A549 (cell line): ENCODE data around the gene NKTR. TPM values are rescaled to one million over a fixed set of nuclear protein-coding genes. Genes with fewer than 3 reads are reported as not detected.

Experiments used
- ATAC-seq, 2 experiments: fragments of 200-7000 bp in 1 of 2; fragments of >200 bp in 1 of 2; cut with Nextera tagmentation in 1 of 2; cut with Tn5 transposase in 1 of 2; 3 replicates each; pipeline versions ENCODE4 v1.8.0 to v1.9.1; 2018 to 2020; ENCODE audit warnings: mild to moderate bottlenecking in 1 of 2, moderate library complexity in 1 of 2
- CTCF ChIA-PET: fragments of 300-600 bp; sonication (Branson Sonifier 250); formaldehyde crosslinking; extraction: SDS; loops from one replicate; lab custom pipeline; 2021; ENCODE audit warnings: antibody characterized with exemption, inconsistent platforms; lab: Yijun Ruan, JAX
- POLR2A ChIA-PET: fragments of 350-600 bp; formaldehyde crosslinking; extraction: SDS; loops from one replicate; lab custom pipeline; 2021; ENCODE audit warnings: antibody characterized with exemption, inconsistent platforms; lab: Yijun Ruan, JAX
- DNase-seq, 2 experiments: peaks; one replicate each; pipeline versions ENCODE4 v3.0.0 to v3.0.0-alpha.2; 2011 to 2016; ENCODE audit warnings: low read depth in 1 of 2, low spot score in 1 of 2
- FAIRE-seq: peaks from 2 replicates; lab custom pipeline; 2011; peaks lifted over from hg19 to GRCh38; lab: Jason Lieb, UNC
- H3K27ac ChIP-seq, 2 experiments: fragments of >200 bp; sonication (Bioruptor Twin); formaldehyde crosslinking; 3 replicates each; pipeline ENCODE4 v1.5.1; 2016 to 2017
- H3K4me1 ChIP-seq: fragments of >200 bp; sonication (Bioruptor Twin); formaldehyde crosslinking; 3 replicates; pipeline ENCODE4 v1.6.1; 2016
- H3K4me2 ChIP-seq: fragments of >200 bp; sonication (Bioruptor Twin); formaldehyde crosslinking; 3 replicates; pipeline ENCODE4 v1.6.1; 2016
- H3K4me3 ChIP-seq: fragments of >200 bp; sonication (Bioruptor Twin); formaldehyde crosslinking; 3 replicates; pipeline ENCODE4 v1.5.1; 2016
- H3K9me3 ChIP-seq: fragments of >200 bp; sonication (Bioruptor Twin); formaldehyde crosslinking; 3 replicates; pipeline ENCODE4 v1.6.1; 2016
- ATOH8 ChIP-seq: fragments of 250-450 bp; sonication (Bioruptor Pico); IDR thresholded peaks from 2 replicates; pipeline ENCODE4 v1.5.0; 2020; ENCODE audit warnings: low read depth, mild to moderate bottlenecking, moderate library complexity
- BHLHE40 ChIP-seq: IDR thresholded peaks from 2 replicates; pipeline ENCODE4 v1.6.1; 2012; ENCODE audit warnings: low read depth, low read length, inconsistent platforms
- CBX2 ChIP-seq: fragments of 200-600 bp; sonication (generic); IDR thresholded peaks from 2 replicates; pipeline ENCODE4 v1.6.1; 2016; ENCODE audit warnings: low read depth, mild to moderate bottlenecking, borderline replicate concordance
- CEBPB ChIP-seq, 2 experiments: fragments of >200 bp in 1 of 2; sonication (Bioruptor Twin) in 1 of 2; formaldehyde crosslinking in 1 of 2; IDR thresholded peaks; 2 replicates each; pipeline ENCODE4 v1.6.1; 2012 to 2016
- CHD2 ChIP-seq: fragments of 150-350 bp; IDR thresholded peaks from 2 replicates; pipeline ENCODE4 v1.6.1; 2014; ENCODE audit warnings: low read length; ENCODE audit not compliant: partially characterized antibody
- CHD4 ChIP-seq: fragments of 200-600 bp; sonication (generic); IDR thresholded peaks from 2 replicates; pipeline ENCODE4 v1.6.1; 2016; ENCODE audit warnings: antibody characterized with exemption, mild to moderate bottlenecking, borderline replicate concordance
- CTCF ChIP-seq: fragments of >200 bp; sonication (Bioruptor Twin); formaldehyde crosslinking; IDR thresholded peaks from 3 replicates; pipeline ENCODE4 v1.5.1; 2016
- EHF ChIP-seq: fragments of 250-450 bp; sonication (Bioruptor Pico); IDR thresholded peaks from 2 replicates; pipeline ENCODE4 v1.5.0; 2020; ENCODE audit warnings: mild to moderate bottlenecking
- EP300 ChIP-seq, 2 experiments: fragments of >200 bp; sonication (Bioruptor Twin); formaldehyde crosslinking; IDR thresholded peaks; 2 replicates in 1 of 2; 3 replicates in 1 of 2; pipeline ENCODE4 v1.6.1; 2016 to 2017
- FOSB ChIP-seq: fragments of 250-450 bp; sonication (Bioruptor Pico); IDR thresholded peaks from 2 replicates; pipeline ENCODE4 v1.5.0; 2020; ENCODE audit warnings: mild to moderate bottlenecking, moderate library complexity
- FOSL2 ChIP-seq, 2 experiments: fragments of 450-650 bp in 1 of 2; fragments of >200 bp in 1 of 2; sonication (Bioruptor Twin) in 1 of 2; formaldehyde crosslinking; IDR thresholded peaks; 2 replicates each; pipeline versions ENCODE4 v1.5.0 to v1.6.1; 2016 to 2020; ENCODE audit warnings: mild to moderate bottlenecking in 1 of 2, moderate library complexity in 1 of 2
- FOXS1 ChIP-seq: fragments of 250-450 bp; sonication (Bioruptor Pico); IDR thresholded peaks from 2 replicates; pipeline ENCODE4 v1.5.0; 2020; ENCODE audit warnings: mild to moderate bottlenecking, moderate library complexity
- HMGXB4 ChIP-seq: fragments of 250-450 bp; sonication (Bioruptor Pico); IDR thresholded peaks from 2 replicates; pipeline ENCODE4 v1.5.0; 2021; ENCODE audit warnings: mild to moderate bottlenecking, moderate library complexity, borderline replicate concordance
- HOXA7 ChIP-seq: fragments of 250-450 bp; sonication (Bioruptor Pico); IDR thresholded peaks from 2 replicates; pipeline ENCODE4 v1.5.0; 2020; ENCODE audit warnings: mild to moderate bottlenecking, moderate library complexity
- HOXB13 ChIP-seq: fragments of 250-450 bp; sonication (Bioruptor Pico); IDR thresholded peaks from 2 replicates; pipeline ENCODE4 v1.5.0; 2020; ENCODE audit warnings: low read depth, mild to moderate bottlenecking, moderate library complexity
- JUN ChIP-seq, 2 experiments: fragments of >200 bp; sonication (Bioruptor Twin); formaldehyde crosslinking; IDR thresholded peaks; 2 replicates in 1 of 2; 3 replicates in 1 of 2; pipeline ENCODE4 v1.6.1; 2016 to 2017
- KDM1A ChIP-seq: fragments of 200-600 bp; sonication (generic); IDR thresholded peaks from 2 replicates; pipeline ENCODE4 v1.6.1; 2016; ENCODE audit warnings: low read depth, mild to moderate bottlenecking
- PBX3 ChIP-seq: IDR thresholded peaks from 2 replicates; pipeline ENCODE4 v1.6.1; 2012
- PHF8 ChIP-seq: fragments of 200-600 bp; sonication (generic); IDR thresholded peaks from 2 replicates; pipeline ENCODE4 v1.6.1; 2016; ENCODE audit warnings: low read depth, mild to moderate bottlenecking, antibody characterized with exemption, moderate library complexity, borderline replicate concordance
- POLR2A ChIP-seq: IDR thresholded peaks from 2 replicates; pipeline ENCODE4 v1.6.1; 2012; ENCODE audit warnings: mild to moderate bottlenecking, low read length
- RAD21 ChIP-seq, 2 experiments: fragments of >200 bp in 1 of 2; sonication (Bioruptor Twin) in 1 of 2; formaldehyde crosslinking in 1 of 2; IDR thresholded peaks in 1 of 2; conservative IDR thresholded peaks in 1 of 2; 2 replicates in 1 of 2; 3 replicates in 1 of 2; pipeline ENCODE4 v1.6.1; 2012 to 2018; ENCODE audit warnings: inconsistent platforms in 1 of 2
- RCOR1 ChIP-seq: fragments of 150-350 bp; IDR thresholded peaks from 2 replicates; pipeline ENCODE4 v1.6.1; 2014; ENCODE audit warnings: antibody characterized with exemption, low read length, low read depth
- TFCP2L1 ChIP-seq: fragments of 250-450 bp; sonication (Bioruptor Pico); IDR thresholded peaks from 2 replicates; pipeline ENCODE4 v1.5.0; 2021; ENCODE audit warnings: mild to moderate bottlenecking
- ZFP36 ChIP-seq: fragments of 450-650 bp; IDR thresholded peaks from 2 replicates; pipeline ENCODE4 v1.6.1; 2014; ENCODE audit warnings: borderline replicate concordance; ENCODE audit not compliant: partially characterized antibody
- ZSCAN20 ChIP-seq: fragments of 250-450 bp; sonication (Bioruptor Pico); IDR thresholded peaks from 2 replicates; pipeline ENCODE4 v1.8.0; 2022; ENCODE audit warnings: mild to moderate bottlenecking, moderate library complexity
- WGBS: methylation state at CpG from one replicate; pipeline ENCODE4 v1.1.6; 2017; ENCODE audit errors: missing lambda C conversion rate; 5-methylcytosine and 5-hydroxymethylcytosine counted together
- polyA plus RNA-seq, 4 experiments: library from polyadenylated mRNA; depleted of rRNA in 3 of 4; stranded (reverse); fragments of >200 nt; fragmentation: RNase III in 1 of 4; extraction: RNeasy Plus Mini Kit Qiagen cat#74134 plus additional on column Dnase treatment in 1 of 4; gene quantifications; 2 replicates in 3 of 4; 3 replicates in 1 of 4; pipeline ENCODE4 v1.2.3, GENCODE V29; 2011 to 2017

Gene NKTR
- polyA plus RNA-seq, 2 of the 4 experiments (the other 2 are of a cell fraction), result 16.2 to 49.3 TPM

GRCh38 chr3:42688016-42688415 lies 87.5 kb downstream of the NKTR start:
- Histone ChIP-seq H3K27ac (no peak overlapping the region), H3K9me3 (no peaks in the 10 kb centered on the region), H3K4me1 (peaks cover 9% of the 10 kb centered on the region; the same call in 1 of the 3 replicates), H3K4me3 (no peak overlapping the region), H3K4me2 (no peak overlapping the region)
- ATAC-seq (no peak), FAIRE-seq (no peak), DNase-seq (no peak)
- CTCF ChIA-PET, result no interaction called here
- POLR2A ChIA-PET, result interaction anchor here (0.6 kb wide), 1 partner anchor 98 kb away, joined by 7 read pairs; no protein-coding TSS in a partner anchor
- WGBS, result 54% methylated on average over 3 of the region's 15 CpGs
- TF ChIP-seq CHD4 (no peak), FOSB (CRISPR knock-in tag) (no peak), POLR2A (no peak), JUN (IDR thresholded peaks at IDR 0.05) (no peak), PBX3 (no peak), ATOH8 (no peak), RAD21 (conservative IDR thresholded peaks at IDR 0.05 in 1 of 2, IDR thresholded peaks at IDR 0.05 in 1 of 2) (no peak), EHF (CRISPR knock-in tag) (no peak), RCOR1 (no peak), CEBPB (IDR thresholded peaks at IDR 0.05) (no peak), ZSCAN20 (no peak), TFCP2L1 (CRISPR knock-in tag) (no peak), HOXA7 (CRISPR knock-in tag) (no peak), PHF8 (no peak), CHD2 (no peak)

- WGBS, result 80% methylated on average over 19 of the region's 22 CpGs
- POLR2A ChIA-PET, result interaction anchor here (0.6 kb wide), 1 partner anchor 98 kb away, joined by 7 read pairs; no protein-coding TSS in a partner anchor
Measured at GRCh38 chr3:42688487-42689420, 88.3 kb downstream of the NKTR start.

GRCh38 chr3:42689421-42690014 lies 89.0 kb downstream of the NKTR start:
- DNase-seq, result no peak
- H3K4me3 ChIP-seq, result no peak overlapping the region
- H3K27ac ChIP-seq, result no peak overlapping the region
- H3K4me2 ChIP-seq, result no peak overlapping the region
- CTCF ChIA-PET, result no interaction called here
- POLR2A ChIA-PET, result no interaction called here
- ATAC-seq, result no peak
- WGBS, result 59% methylated on average over 9 of the region's 9 CpGs
- no peaks in the 10 kb centered on the region for H3K4me1 ChIP-seq
- FAIRE-seq, result no peak
- no peaks in the 10 kb centered on the region for H3K9me3 ChIP-seq
- TF ChIP-seq EHF (CRISPR knock-in tag), result no peak
- no peak for TF ChIP-seq BHLHE40
- TF ChIP-seq PBX3, result no peak
- no peak for TF ChIP-seq FOXS1 (CRISPR knock-in tag)
- no peak for TF ChIP-seq HMGXB4 (CRISPR knock-in tag)
- no peak for TF ChIP-seq FOSL2 (IDR thresholded peaks at IDR 0.05)
- no peak for TF ChIP-seq FOSL2 (CRISPR knock-in tag; IDR thresholded peaks at IDR 0.05)
- no peak for TF ChIP-seq EP300 (IDR thresholded peaks at IDR 0.05)
- no peak for TF ChIP-seq CTCF
- TF ChIP-seq ZFP36, result no peak
- no peak for TF ChIP-seq KDM1A
- TF ChIP-seq HOXB13, result no peak
- no peak for TF ChIP-seq RCOR1
- no peak for TF ChIP-seq PHF8
- TF ChIP-seq CBX2, result no peak

More at GRCh38 chr3:42688487-42689420, 88.3 kb downstream of the NKTR start:
- DNase-seq (no peak), ATAC-seq (no peak), FAIRE-seq (no peak)
- no peaks in the 10 kb centered on the region for H3K9me3 ChIP-seq
- H3K4me2 ChIP-seq, result no peak overlapping the region
- H3K27ac ChIP-seq, result no peak overlapping the region
- CTCF ChIA-PET, result no interaction called here
- no peak overlapping the region for H3K4me3 ChIP-seq
- peaks cover 5% of the 10 kb centered on the region; the same call in 1 of the 3 replicates for H3K4me1 ChIP-seq
- TF ChIP-seq FOSB (CRISPR knock-in tag), result no peak
